Hepatocyte (in vitro differentiated cells): Measurements from ENCODE around the gene UXS1. TPM values are rescaled to one million over a fixed set of nuclear protein-coding genes. Genes with fewer than 3 reads are reported as not detected.

Experiments
- DNase-seq: peaks from one replicate; pipeline ENCODE4 v3.0.0-alpha.2; 2016; ENCODE audit warnings: low spot score
- H2AFZ ChIP-seq: fragments of 200-600 bp; sonication (generic); 2 replicates; pipeline ENCODE4 v1.6.0; 2016; ENCODE audit warnings: antibody characterized with exemption, mild to moderate bottlenecking
- H3K27ac ChIP-seq: fragments of 200-600 bp; sonication (generic); 2 replicates; pipeline ENCODE4 v1.5.1; 2016; ENCODE audit warnings: mild to moderate bottlenecking
- H3K27me3 ChIP-seq: fragments of 200-600 bp; sonication (generic); 2 replicates; pipeline ENCODE4 v1.6.1; 2016
- H3K36me3 ChIP-seq: fragments of 200-600 bp; sonication (generic); replicated peaks from 2 replicates; pipeline ENCODE4 v1.5.1; 2016; ENCODE audit warnings: low read depth; ENCODE audit not compliant: insufficient read depth
- H3K4me1 ChIP-seq: fragments of 200-600 bp; sonication (generic); 2 replicates; pipeline ENCODE4 v1.5.1; 2016; ENCODE audit warnings: mild to moderate bottlenecking, moderate library complexity; ENCODE audit not compliant: insufficient read depth
- H3K4me2 ChIP-seq: fragments of 200-600 bp; sonication (generic); 2 replicates; pipeline ENCODE4 v1.6.0; 2016
- H3K4me3 ChIP-seq: fragments of 200-600 bp; sonication (generic); 2 replicates; pipeline ENCODE4 v1.5.1; 2016; ENCODE audit warnings: mild to moderate bottlenecking
- H3K79me2 ChIP-seq: fragments of 200-600 bp; sonication (generic); 2 replicates; pipeline ENCODE4 v1.6.0; 2017; ENCODE audit warnings: mild to moderate bottlenecking
- H3K9me2 ChIP-seq: fragments of 200-600 bp; sonication (generic); replicated peaks from 2 replicates; pipeline ENCODE4 v1.6.0; 2017; ENCODE audit warnings: mild to moderate bottlenecking; ENCODE audit not compliant: insufficient read depth
- H3K9me3 ChIP-seq: fragments of 200-600 bp; sonication (generic); 2 replicates; pipeline ENCODE4 v1.5.1; 2016; ENCODE audit warnings: low read depth, mild to moderate bottlenecking
- H4K20me1 ChIP-seq: fragments of 200-600 bp; sonication (generic); 2 replicates; pipeline ENCODE4 v1.6.0; 2016; ENCODE audit warnings: mild to moderate bottlenecking; ENCODE audit not compliant: insufficient read depth, poor library complexity, severe bottlenecking
- CTCF ChIP-seq: fragments of 200-600 bp; sonication (generic); IDR thresholded peaks from 2 replicates; pipeline ENCODE4 v1.5.1; 2016; ENCODE audit warnings: antibody characterized with exemption, mild to moderate bottlenecking; ENCODE audit not compliant: poor library complexity
- EZH2 ChIP-seq: fragments of 200-600 bp; sonication (generic); IDR thresholded peaks from 2 replicates; pipeline ENCODE4 v1.6.1; 2016; ENCODE audit warnings: antibody characterized with exemption, mild to moderate bottlenecking, borderline replicate concordance
- EZH2phosphoT487 ChIP-seq: fragments of 200-600 bp; sonication (generic); IDR thresholded peaks from one replicate; pipeline ENCODE4 v1.6.1; 2018; ENCODE audit warnings: antibody characterized with exemption, mild to moderate bottlenecking, low read depth, moderate library complexity; ENCODE audit not compliant: unreplicated experiment, severe bottlenecking
- WGBS: methylation state at CpG from one replicate; pipeline ENCODE4 v1.1.6; 2016; ENCODE audit warnings: low lambda C conversion rate; ENCODE audit errors: missing lambda C conversion rate; 5-methylcytosine and 5-hydroxymethylcytosine counted together
- polyA plus RNA-seq: library from polyadenylated mRNA; unstranded; fragments of >200 nt; fragmentation: Nextera tagmentation; extraction: Ambion mirVana; gene quantifications from 2 replicates; pipeline ENCODE4 v1.2.1, GENCODE V29; 2016
- total RNA-seq: library from RNA; depleted of rRNA; stranded (reverse); fragments of >200 nt; gene quantifications from 2 replicates; pipeline ENCODE4 v1.2.3, GENCODE V29; 2014

Gene UXS1
- total and polyA plus RNA-seq, 2 experiments from 2014 or later = 46.5 to 83.2 TPM

GRCh38 chr2:106165561-106165960 lies 28.5 kb downstream of the UXS1 start:
- Histone ChIP-seq H3K9me2 (no peaks in the 10 kb centered on the region), H3K9me3 (no peaks in the 10 kb centered on the region)
- no peak for DNase-seq

GRCh38 chr2:106165029-106165428 lies 29.1 kb downstream of the UXS1 start:
- no peaks in the 10 kb centered on the region for H3K36me3 ChIP-seq
- WGBS = 61% methylated on average over 3 of the region's 3 CpGs
- no peaks in the 10 kb centered on the region for H4K20me1 ChIP-seq
- DNase-seq = no peak
- no peaks in the 10 kb centered on the region for H3K9me3 ChIP-seq
- H3K27me3 ChIP-seq = no peaks in the 10 kb centered on the region
- H3K4me1 ChIP-seq = peaks cover 40% of the 10 kb centered on the region
- no peak overlapping the region for H3K4me3 ChIP-seq
- H3K27ac ChIP-seq = peak overlapping the region; percentile 53
- no peak for TF ChIP-seq EZH2phosphoT487
- no peak overlapping the region for H2AFZ ChIP-seq
- peaks cover 50% of the 10 kb centered on the region for H3K79me2 ChIP-seq
- H3K4me2 ChIP-seq = no peak overlapping the region
- no peaks in the 10 kb centered on the region for H3K9me2 ChIP-seq

More at GRCh38 chr2:106165561-106165960, 28.5 kb downstream of the UXS1 start:
- Histone ChIP-seq H3K4me2 (no peak overlapping the region), H3K36me3 (no peaks in the 10 kb centered on the region), H3K27ac (no peak overlapping the region), H2AFZ (no peak overlapping the region), H3K4me1 (peaks cover 43% of the 10 kb centered on the region), H3K4me3 (no peak overlapping the region), H3K27me3 (no peaks in the 10 kb centered on the region), H4K20me1 (no peaks in the 10 kb centered on the region), H3K79me2 (peaks cover 56% of the 10 kb centered on the region)
- no peak for TF ChIP-seq EZH2
- TF ChIP-seq CTCF = no peak
- no peak for TF ChIP-seq EZH2phosphoT487
- 45% methylated on average over 6 of the region's 6 CpGs for WGBS

GRCh38 chr2:106163948-106164545 lies 30.1 kb downstream of the UXS1 start:
- Histone ChIP-seq H3K9me2 (no peaks in the 10 kb centered on the region), H3K9me3 (no peaks in the 10 kb centered on the region), H3K27ac (peak overlapping the region; percentile 84), H3K4me2 (no peak overlapping the region), H3K4me1 (peaks cover 35% of the 10 kb centered on the region), H2AFZ (no peak overlapping the region), H3K27me3 (no peaks in the 10 kb centered on the region), H3K79me2 (peaks cover 40% of the 10 kb centered on the region), H3K4me3 (no peak overlapping the region), H3K36me3 (no peaks in the 10 kb centered on the region), H4K20me1 (no peaks in the 10 kb centered on the region)
- no peak for TF ChIP-seq CTCF
- no peak for TF ChIP-seq EZH2phosphoT487
- no peak for TF ChIP-seq EZH2
- peak; percentile 70 for DNase-seq
- WGBS = 51% methylated on average over 6 of the region's 6 CpGs

GRCh38 chr2:106161938-106162820 lies 31.9 kb downstream of the UXS1 start:
- H3K79me2 ChIP-seq = peaks cover 22% of the 10 kb centered on the region
- no peak overlapping the region for H3K4me3 ChIP-seq
- WGBS = 50% methylated on average over 11 of the region's 11 CpGs
- no peaks in the 10 kb centered on the region for H4K20me1 ChIP-seq
- peak; percentile 84 for DNase-seq
- no peak overlapping the region for H2AFZ ChIP-seq
- peaks cover 31% of the 10 kb centered on the region for H3K4me1 ChIP-seq
- no peaks in the 10 kb centered on the region for H3K27me3 ChIP-seq
- H3K4me2 ChIP-seq = no peak overlapping the region
- TF ChIP-seq EZH2phosphoT487 (no peak), CTCF (no peak), EZH2 (no peak)
- H3K9me3 ChIP-seq = no peaks in the 10 kb centered on the region
- no peaks in the 10 kb centered on the region for H3K9me2 ChIP-seq
- H3K36me3 ChIP-seq = no peaks in the 10 kb centered on the region
- peak overlapping the region; percentile 84 for H3K27ac ChIP-seq
